Calu3 (cell line): ENCODE data around the gene GABRR1. TPM values are rescaled to one million over a fixed set of nuclear protein-coding genes. Genes with fewer than 3 reads are reported as not detected.

ENCODE experiments used
- Bru-seq: library from RNA; stranded (reverse); fragments of 400-500 nt; gene quantifications from one replicate; lab custom pipeline; 2021; lab: Mats Ljungman, UMichigan
- BruChase-seq, 2 experiments: library from RNA; stranded (reverse); fragments of 400-500 nt; gene quantifications; one replicate each; lab custom pipeline; 2021; lab: Mats Ljungman, UMichigan
- BruUV-seq: library from RNA; stranded (reverse); fragments of 400-500 nt; replicated peaks from 2 replicates; lab custom pipeline; 2021; lab: Mats Ljungman, UMichigan
- CTCF ChIA-PET: fragments of 300-600 bp; sonication (Branson Sonifier 250); formaldehyde crosslinking; loops from one replicate; lab custom pipeline; 2022; ENCODE audit warnings: antibody characterized with exemption; lab: Charles Lee
- DNase-seq: peaks from one replicate; pipeline ENCODE4 v3.0.0; 2022
- H3K27ac Mint-ChIP-seq: one replicate; pipeline ENCODE4 v1.8.0; 2022; ENCODE audit warnings: mixed read lengths; ENCODE audit not compliant: unreplicated experiment
- H3K27me3 Mint-ChIP-seq: one replicate; pipeline ENCODE4 v1.8.0; 2022; ENCODE audit warnings: mixed read lengths; ENCODE audit not compliant: unreplicated experiment
- H3K36me3 Mint-ChIP-seq: one replicate; pipeline ENCODE4 v1.8.0; 2022; ENCODE audit warnings: mild to moderate bottlenecking, moderate library complexity, mixed read lengths; ENCODE audit not compliant: insufficient read depth, unreplicated experiment
- H3K4me1 Mint-ChIP-seq: one replicate; pipeline ENCODE4 v1.8.0; 2022; ENCODE audit warnings: mild to moderate bottlenecking, low read depth, mixed read lengths; ENCODE audit not compliant: unreplicated experiment
- H3K4me3 Mint-ChIP-seq: one replicate; pipeline ENCODE4 v1.8.0; 2022; ENCODE audit warnings: mild to moderate bottlenecking, low read depth, moderate library complexity, mixed read lengths; ENCODE audit not compliant: unreplicated experiment
- H3K9me3 Mint-ChIP-seq: one replicate; pipeline ENCODE4 v1.8.0; 2022; ENCODE audit warnings: low read depth, mixed read lengths; ENCODE audit not compliant: unreplicated experiment
- intact Hi-C: fragments of 100-400 bp; cut with micrococcal nuclease; formaldehyde crosslinking; loops from one replicate; pipeline ENCODE4 v1.10.0; 2022; ENCODE audit not compliant: unreplicated experiment
- long read RNA-seq: library from polyadenylated mRNA; stranded (forward); transcript quantifications from one replicate; pipeline ENCODE4 v2.0.0, GENCODE V29; 2022
- total RNA-seq: library from RNA; stranded (reverse); gene quantifications from 2 replicates; pipeline ENCODE4 v1.2.3, GENCODE V29; 2022
- TF ChIP-seq, protein P1 (sequence below): fragments of 200-600 bp; IDR thresholded peaks from one replicate; pipeline ENCODE4 v1.8.0; 2022; ENCODE audit warnings: antibody characterized with exemption; ENCODE audit not compliant: unreplicated experiment

Gene GABRR1
- not detected in 2 replicates for total RNA-seq
- percentile 4 among the genes with signal in this experiment for Bru-seq, nascent RNA
- BruChase-seq, experiment 1, labeled RNA remaining after a 6-hour chase: percentile 3 among the genes with signal in this experiment
- percentile 2 among the genes with signal in this experiment for BruChase-seq, experiment 2, labeled RNA remaining after a 2-hour chase
- long read RNA-seq: 0 reads

DNA sequence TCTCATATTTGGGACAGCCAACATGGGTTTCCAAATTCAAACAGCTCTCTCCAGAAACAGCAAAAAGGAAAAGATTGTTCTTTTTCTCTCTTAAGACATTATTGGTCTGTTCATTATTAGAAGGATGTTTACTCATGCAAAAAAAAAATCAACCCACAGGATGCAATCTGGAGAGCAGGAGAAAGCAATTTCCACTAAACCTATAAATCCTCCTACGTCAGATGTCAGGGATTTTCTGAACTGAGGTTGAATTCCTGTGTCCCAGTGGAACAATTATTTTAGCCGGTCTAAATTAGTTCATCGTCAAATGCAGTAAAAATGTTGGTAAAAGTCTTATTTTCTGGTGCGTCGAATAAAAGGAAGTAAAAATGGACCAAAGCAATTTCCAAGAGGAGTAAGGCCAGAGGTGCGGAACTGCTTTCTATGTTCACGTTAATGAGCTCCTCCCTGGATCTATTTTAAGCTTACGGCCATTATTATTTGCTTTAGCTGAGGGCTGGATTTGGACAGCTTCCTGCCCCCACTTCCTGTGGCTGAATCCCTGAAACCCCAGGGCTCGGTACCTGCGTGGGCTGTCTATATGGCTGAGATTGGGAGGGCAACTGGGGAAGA lies at the start of gene GABRR1:
Gene GABRR1 (minus strand): TSS at position 60 of the 612 bp plus-strand sequence. CDS start 36 bp downstream, at position 24.
- no TSS peak for BruUV-seq
- TF ChIP-seq, protein P1, sequence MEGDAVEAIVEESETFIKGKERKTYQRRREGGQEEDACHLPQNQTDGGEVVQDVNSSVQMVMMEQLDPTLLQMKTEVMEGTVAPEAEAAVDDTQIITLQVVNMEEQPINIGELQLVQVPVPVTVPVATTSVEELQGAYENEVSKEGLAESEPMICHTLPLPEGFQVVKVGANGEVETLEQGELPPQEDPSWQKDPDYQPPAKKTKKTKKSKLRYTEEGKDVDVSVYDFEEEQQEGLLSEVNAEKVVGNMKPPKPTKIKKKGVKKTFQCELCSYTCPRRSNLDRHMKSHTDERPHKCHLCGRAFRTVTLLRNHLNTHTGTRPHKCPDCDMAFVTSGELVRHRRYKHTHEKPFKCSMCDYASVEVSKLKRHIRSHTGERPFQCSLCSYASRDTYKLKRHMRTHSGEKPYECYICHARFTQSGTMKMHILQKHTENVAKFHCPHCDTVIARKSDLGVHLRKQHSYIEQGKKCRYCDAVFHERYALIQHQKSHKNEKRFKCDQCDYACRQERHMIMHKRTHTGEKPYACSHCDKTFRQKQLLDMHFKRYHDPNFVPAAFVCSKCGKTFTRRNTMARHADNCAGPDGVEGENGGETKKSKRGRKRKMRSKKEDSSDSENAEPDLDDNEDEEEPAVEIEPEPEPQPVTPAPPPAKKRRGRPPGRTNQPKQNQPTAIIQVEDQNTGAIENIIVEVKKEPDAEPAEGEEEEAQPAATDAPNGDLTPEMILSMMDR: no peak
- no peaks in the 10 kb centered on the region for H3K4me1 Mint-ChIP-seq
- CTCF ChIA-PET: interaction anchor here (0.5 kb wide), 1 partner anchor 660 kb away, joined by 4 read pairs; no protein-coding TSS in a partner anchor
- no peak for DNase-seq
- no peaks in the 10 kb centered on the region for H3K9me3 Mint-ChIP-seq
- intact Hi-C loops: no loop called here
- no peaks in the 10 kb centered on the region for H3K36me3 Mint-ChIP-seq
- no peak within 1 kb of the TSS for H3K4me3 Mint-ChIP-seq
- H3K27ac Mint-ChIP-seq: no peak within 1 kb of the TSS
- H3K27me3 Mint-ChIP-seq: peaks cover 13% of the 10 kb centered on the region

DNA sequence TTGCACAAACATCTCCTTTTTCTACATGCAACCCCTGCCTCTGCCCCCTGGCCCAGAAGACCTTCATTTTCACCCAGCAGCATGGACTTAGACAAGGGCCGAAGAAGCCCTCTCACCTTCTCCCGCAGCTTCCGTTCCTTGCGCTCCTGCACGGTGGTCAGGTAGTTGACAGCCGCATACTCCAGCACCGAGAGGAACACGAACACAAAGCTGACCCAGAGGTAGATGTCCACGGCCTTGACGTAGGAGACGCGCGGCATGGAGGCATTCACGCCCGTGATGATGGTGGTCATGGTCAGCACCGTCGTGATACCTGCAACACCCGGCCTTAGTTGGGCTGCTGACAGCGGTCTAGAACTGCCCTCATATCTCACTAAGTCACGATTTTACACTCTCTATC lies 47.1 kb upstream of the GABRR1 start:
- TF ChIP-seq, protein P1: no peak
- peaks cover 5% of the 10 kb centered on the region for H3K27me3 Mint-ChIP-seq
- H3K9me3 Mint-ChIP-seq: no peaks in the 10 kb centered on the region
- intact Hi-C loops: loop anchor here (5.0 kb wide), 1 partner anchor 103 kb away; no protein-coding TSS in a partner anchor
- H3K27ac Mint-ChIP-seq: no peak overlapping the region
- H3K4me3 Mint-ChIP-seq: no peak overlapping the region
- peaks cover 2% of the 10 kb centered on the region for H3K36me3 Mint-ChIP-seq
- BruUV-seq: no TSS peak
- no peak for DNase-seq
- no peaks in the 10 kb centered on the region for H3K4me1 Mint-ChIP-seq
- CTCF ChIA-PET: no interaction called here

DNA sequence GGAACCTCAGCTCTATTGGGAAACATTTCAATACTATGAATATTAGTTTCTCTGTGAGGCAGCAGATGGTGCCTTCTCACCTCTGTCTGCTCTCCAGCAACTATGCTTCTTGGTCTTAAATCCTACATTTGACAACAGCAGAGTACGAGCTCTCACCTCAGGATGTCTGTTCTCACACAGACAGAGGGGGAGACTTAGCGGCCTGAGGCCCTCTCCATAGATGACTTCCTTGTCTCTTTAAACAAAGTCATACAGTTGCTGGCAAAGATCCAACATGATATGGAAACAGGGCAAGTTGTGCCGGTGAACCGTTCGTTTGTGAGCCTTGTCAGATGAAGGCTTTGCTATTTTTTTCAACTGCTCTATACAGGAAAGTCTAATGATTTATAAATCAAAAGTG lies 43.7 kb upstream of the GABRR1 start:
- no peak overlapping the region for H3K4me3 Mint-ChIP-seq
- H3K27me3 Mint-ChIP-seq: no peaks in the 10 kb centered on the region
- BruUV-seq: no TSS peak
- H3K9me3 Mint-ChIP-seq: no peaks in the 10 kb centered on the region
- CTCF ChIA-PET: interaction anchor here (0.7 to 1.0 kb wide), 2 partner anchors 90 to 979 kb away, joined by 3 to 4 read pairs; no protein-coding TSS in a partner anchor
- no peaks in the 10 kb centered on the region for H3K36me3 Mint-ChIP-seq
- H3K27ac Mint-ChIP-seq: no peak overlapping the region
- intact Hi-C loops: loop anchor here (5.0 kb wide), 1 partner anchor 106 kb away; no protein-coding TSS in a partner anchor
- no peaks in the 10 kb centered on the region for H3K4me1 Mint-ChIP-seq
- TF ChIP-seq, protein P1: no peak
- no peak for DNase-seq

DNA sequence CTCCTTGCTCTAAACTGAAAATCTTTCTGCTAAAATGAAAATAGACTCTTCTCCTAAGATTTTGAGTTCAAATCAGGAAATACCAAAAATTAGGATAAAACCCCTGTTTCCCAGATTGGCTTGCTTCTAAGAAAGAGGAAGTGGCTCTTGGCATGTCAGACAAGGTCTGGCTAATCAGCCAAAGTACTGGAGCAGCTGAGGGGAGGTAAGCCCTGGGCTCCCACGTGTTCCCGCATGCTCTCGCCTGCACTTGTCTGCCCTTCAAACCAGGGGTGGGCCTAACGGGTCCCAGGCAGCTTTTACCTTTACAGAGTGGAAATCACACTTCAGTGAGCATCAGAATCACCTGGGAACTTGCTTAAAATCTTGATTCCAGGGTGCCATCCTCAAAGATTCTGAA lies 43.2 kb upstream of the GABRR1 start:
- H3K27me3 Mint-ChIP-seq: no peaks in the 10 kb centered on the region
- TF ChIP-seq, protein P1: no peak
- H3K9me3 Mint-ChIP-seq: no peaks in the 10 kb centered on the region
- no peak overlapping the region for H3K4me3 Mint-ChIP-seq
- no TSS peak for BruUV-seq
- CTCF ChIA-PET: interaction anchor here (0.7 to 1.0 kb wide), 2 partner anchors 90 to 979 kb away, joined by 3 to 4 read pairs; no protein-coding TSS in a partner anchor
- H3K36me3 Mint-ChIP-seq: no peaks in the 10 kb centered on the region
- H3K27ac Mint-ChIP-seq: no peak overlapping the region
- intact Hi-C loops: loop anchor here (5.0 kb wide), 1 partner anchor 107 kb away; no protein-coding TSS in a partner anchor
- no peaks in the 10 kb centered on the region for H3K4me1 Mint-ChIP-seq
- no peak for DNase-seq
